GM21723 (cell line): ENCODE results near the gene DBH.

Experiments
- ATAC-seq: cut with Tn5 transposase; IDR thresholded peaks from one replicate; pipeline ENCODE4 v1.9.1; 2021; ENCODE audit warnings: mild to moderate bottlenecking, moderate library complexity; ENCODE audit not compliant: unreplicated experiment

The DBH gene

DNA sequence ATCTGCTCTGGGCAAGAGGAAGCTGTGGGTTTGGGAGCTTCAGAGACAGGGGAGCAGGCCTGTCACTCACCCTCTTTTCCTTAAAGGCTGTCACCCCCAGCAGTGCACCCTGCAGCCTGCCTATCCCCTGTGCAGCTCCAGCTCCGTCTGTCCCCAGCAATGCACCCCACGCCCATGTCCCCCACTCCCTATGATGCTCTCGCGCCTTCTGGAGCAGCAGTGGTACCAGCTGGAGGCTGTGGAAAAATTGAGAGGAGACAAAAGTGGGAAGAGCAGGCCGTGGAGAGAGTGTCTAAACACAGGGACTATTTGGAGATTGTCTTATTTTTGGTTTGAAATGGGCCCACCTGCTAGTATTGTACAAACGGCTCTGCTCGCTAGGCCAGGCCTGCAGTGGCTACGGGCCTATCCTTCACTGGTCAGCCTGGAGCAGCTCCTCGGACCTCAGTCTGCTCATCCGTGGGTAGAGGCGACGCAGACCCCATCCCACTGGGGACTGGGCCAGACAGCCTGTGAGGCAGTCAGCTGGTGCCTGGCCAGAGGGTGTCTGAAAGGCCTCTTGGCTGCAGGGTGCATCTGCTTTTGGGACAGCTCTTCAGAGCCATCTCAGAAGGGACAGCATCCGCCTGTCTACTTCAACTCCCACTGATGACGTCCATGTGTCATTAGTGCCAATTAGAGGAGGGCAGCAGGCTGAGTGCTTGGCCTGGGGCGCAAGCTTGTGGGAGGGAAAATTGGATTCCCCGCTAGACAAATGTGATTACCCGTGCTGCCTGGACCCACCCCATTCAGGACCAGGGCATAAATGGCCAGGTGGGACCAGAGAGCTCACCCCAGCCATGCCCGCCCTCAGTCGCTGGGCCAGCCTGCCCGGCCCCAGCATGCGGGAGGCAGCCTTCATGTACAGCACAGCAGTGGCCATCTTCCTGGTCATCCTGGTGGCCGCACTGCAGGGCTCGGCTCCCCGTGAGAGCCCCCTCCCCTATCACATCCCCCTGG, at the start of gene DBH:
TSS of gene DBH (plus strand) at position 831 of the 999 bp plus-strand sequence. CDS start at position 840, 9 bp downstream.
- no peak for ATAC-seq

DNA sequence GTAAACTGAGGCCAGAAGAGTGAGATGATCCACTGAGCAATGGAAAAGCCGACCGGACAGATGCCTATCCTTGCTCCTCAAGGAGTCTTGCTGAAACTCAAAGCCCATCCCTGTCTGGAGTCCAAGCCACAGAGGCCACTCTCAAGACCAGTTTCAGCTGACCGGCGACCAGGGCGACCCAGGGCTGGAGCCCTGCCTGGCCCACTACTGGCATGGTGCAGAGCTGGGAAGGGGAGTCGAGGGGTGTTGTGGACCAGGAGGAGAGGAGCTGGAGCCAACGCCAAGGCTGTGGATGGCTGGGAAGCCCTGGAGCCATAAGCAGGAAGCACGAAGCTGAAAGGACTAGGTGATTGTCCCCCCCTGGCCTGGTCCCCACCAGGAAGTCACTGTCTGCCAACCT, 49.1 kb upstream of the DBH start:
- no peak for ATAC-seq

DNA sequence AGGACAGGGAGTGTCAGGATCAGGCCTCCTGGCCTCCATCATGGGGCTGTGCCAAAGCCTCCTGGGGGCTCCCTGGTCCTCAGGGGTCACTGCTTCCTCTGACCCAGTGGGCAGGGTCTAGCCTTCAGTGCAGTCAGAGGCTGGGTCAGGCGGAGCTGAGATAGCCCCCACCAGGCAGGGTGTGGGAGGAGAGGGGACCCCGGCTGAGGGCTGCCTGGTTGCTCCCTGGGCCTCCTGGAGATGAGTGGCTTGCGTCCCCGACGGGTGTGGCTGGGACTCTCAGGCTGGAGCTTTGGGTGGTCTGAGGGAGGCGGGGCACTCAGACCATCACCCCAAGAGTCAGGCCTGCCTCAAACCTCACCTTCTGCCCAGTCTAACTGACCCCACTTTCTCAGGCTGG, 48.7 kb upstream of the DBH start:
- ATAC-seq = no peak

GRCh38 chr9:133589454-133590227, 46.5 kb upstream of the DBH start:
- ATAC-seq = no peak

DNA sequence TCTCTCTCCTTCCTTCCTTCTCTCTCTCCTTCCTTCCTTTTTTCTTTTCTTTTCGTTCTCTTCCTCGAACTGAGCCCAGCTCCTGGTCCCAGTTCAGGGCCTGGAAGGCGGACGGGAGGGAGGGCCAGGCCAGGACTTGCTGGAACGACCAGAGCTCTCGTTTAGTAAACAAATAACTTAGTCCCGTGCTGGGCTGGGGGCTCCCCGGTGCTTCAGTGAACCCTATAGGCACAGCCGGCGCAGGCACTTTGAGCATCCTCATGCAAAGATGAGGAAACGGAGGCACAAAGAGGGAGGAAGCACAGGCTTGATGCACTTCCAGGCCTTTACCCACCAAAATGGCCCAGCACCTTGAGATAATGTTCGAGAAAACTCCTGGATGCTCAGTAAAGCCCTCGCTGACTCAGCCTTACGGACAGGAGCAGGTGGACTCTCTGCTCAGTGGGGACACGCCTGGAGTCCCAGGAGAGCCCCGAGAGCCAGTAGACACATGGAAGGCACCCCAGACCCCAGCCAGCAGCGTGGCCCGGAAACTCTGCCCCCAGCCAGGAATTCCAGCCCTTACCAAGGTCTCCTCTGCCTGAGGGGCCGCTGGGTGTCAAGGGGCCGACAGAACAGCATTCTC, 45.8 kb upstream of the DBH start:
- ATAC-seq = no peak

- ATAC-seq = no peak
Observed at GRCh38 chr9:133591116-133591910, 44.9 kb upstream of the DBH start.

DNA sequence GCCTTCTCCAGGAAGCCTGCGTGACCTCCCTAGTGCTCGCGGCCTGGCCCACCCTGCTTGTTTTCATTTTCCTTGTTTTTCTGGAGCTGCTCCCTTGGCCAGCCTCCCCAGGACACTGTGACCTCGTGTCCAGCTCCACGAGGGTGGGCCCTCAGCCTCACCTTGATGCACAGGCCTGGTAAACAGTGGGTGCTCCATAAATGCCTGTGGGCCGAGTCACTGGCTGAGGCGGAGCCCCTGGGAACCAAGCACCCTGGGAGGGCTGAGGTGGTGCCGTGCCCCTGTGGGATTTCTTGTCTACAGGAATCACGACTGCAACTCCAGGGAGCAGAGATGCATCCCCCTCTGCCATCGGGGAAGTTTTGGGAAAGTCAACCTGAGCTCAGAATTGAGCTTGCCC, 44.2 kb upstream of the DBH start:
- no peak for ATAC-seq

DNA sequence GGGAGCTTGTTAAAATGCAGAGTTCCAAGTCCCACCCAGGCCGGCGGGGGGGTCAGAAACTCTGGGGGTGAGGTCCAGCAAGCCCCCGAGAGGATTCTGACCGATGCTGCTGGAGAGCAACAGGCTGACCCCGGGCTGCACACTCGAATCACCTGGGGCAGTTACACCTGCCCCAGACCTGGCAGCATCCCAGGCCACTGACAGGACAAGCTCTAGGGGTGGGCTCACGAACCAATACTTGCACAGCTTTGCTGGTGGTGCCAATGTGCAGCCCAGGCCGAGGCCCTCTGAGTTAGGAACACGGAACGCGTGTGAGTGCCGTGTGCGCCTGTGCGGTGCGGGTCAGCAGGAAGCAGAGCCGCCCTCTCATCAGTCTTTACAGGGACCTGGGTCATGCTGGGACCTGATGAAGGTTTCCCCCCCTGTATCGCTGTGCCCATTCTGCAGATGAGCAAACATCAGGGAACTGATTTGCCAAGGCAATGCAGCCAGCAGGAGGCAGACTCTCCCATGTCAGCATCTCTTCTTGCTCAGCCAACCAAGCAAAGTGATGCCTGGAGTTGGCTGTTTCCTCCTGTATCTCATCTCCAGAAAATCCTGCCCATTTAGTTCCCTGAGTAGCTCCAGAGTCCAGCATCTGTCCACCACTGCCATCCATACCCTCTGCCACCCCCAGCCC, 43.3 kb upstream of the DBH start:
- no peak for ATAC-seq

- no peak for ATAC-seq
Observed at GRCh38 chr9:133593587-133594253, 42.4 kb upstream of the DBH start.

DNA sequence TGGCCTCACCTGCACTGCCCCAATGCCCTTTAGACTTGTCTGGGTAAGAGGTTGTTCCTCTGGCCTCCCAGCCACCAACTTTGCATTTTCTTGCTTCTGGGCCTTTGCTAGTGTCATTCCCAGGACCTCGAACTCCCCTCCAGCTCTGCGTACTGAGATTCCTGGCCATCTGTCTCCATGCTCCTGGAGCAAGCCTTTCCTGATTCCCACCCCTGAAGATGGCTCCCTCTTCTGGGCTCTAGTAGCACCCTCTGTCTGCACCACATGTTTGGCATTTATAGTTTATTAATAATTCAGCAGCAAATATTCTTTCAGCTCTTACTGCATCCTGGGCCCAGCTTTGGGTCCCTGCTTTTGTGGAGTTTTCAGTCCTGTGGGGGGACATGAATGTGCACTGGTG, 41.9 kb upstream of the DBH start:
- ATAC-seq = no peak

DNA sequence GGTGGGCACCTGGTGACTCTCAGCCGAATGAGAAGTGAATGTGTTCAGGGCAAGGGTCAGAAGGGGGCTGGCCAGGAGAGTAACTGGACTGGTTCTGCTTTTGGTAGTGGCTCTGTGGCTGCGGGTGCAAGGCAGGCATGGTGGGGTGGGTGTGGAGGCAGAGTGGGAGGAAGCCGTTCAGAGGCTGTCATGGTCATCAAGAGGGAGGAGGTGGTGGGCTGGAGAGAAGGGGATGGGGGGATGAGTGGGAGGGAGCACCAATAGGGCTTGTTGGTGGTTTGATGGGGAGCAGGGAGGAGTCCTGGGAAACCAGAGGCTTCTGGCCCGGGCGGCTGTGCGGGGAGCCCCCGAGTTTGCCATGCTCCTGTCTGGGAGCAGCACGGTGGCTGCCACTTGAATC, 40.3 kb upstream of the DBH start:
- no peak for ATAC-seq

DNA sequence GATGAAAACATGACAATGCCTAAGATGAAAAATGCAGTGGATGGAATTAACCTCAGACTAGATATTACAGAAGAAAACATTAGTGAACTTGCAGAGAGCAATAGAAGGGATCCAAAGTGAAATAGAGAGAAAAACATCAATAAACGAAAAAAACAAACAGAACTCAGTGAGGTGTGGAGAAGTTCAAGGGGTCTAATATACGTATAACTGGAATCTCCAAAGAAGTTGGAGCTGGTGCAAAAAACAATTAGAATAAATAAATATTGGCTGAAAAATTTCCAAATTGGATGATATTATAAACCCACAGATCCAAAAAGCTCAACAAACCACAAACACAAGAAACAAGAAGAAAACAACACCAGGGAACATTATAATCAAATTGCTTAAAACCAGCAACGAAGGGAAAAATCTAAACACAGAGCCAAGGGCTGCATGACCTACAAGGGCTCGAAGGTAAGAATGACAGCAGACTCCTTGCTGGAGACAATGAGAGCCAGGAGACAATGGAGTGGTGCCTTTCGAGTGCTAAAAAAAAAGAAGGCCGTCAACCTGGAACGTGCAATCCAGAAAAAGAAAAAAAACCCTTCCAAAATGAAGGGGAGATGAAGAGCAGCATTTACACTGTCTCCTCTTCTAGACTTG, 38.7 kb upstream of the DBH start:
- ATAC-seq = no peak

DNA sequence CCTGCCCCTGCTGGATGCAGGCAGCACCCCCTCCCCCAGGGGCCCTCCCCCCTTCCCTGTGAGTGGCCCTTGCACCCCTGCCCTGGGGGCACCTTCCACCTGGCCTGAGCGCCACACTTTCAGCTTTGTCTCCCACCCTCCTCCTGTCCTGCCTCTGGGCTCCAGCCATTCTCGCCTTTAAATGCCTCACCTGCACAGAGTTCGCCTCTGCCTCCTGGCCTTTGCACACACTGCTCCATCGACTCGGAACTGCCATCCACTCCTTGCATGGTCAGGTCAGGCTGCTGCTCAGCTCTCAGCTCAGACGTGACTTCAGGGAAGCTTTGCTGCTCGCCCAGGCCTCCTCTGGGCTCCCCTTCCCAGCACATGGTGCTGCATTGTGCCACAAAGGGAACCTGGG, 37.2 kb upstream of the DBH start:
- ATAC-seq = no peak

DNA sequence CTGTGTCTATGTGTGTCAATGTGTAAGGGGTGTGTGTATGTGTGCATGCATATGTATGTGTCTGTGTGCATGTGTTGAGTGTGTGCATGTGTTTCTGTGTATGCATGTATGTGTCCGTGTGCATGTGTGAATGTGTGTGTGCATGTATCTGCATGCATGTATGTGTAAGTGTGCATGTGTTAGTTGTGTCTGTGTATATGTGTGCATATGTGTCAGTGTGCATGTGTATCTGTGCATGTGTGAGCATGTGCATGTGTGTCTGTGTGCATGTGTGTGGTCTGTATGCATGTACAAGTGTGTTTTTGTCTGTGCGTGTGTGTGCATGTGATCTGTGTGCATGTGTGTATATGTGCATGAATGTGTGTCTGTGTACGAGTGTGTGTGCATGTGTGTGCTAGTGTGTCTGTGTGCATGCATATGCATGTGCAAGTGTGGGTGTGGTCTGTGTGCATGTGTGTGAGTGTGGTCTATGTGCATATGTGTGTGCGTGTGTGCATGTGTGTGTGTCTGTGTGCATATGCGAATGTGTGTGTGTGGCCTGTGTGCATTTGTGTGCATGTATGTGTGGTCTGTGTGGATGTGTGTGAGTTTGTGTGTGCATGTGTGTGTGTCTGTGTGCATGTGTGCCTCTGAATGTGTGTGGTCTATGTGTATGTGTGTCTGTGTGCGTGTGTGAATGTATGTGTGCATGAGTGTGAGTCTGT, 36.5 kb upstream of the DBH start:
- ATAC-seq = no peak

DNA sequence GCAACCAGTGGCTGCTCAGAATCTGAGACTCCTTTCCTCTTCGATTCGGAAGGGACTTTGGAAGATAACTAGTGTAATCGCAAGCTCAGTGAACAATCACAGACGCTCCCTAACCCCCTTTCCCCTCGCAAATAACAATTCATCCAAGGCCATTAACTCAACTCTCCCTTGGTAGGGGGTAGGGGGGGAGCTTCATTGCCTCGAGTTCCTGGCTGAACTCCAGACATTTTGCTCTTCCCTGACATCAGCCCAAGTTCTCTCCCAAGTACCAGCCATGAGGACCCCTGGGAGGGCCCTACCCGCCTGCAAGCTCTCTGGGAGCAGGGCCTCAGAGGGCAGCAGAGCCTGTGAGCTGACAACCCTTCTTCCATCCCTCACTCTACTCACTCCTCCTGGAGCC, 35.4 kb upstream of the DBH start:
- no peak for ATAC-seq

GRCh38 chr9:133601746-133602145, 34.4 kb upstream of the DBH start:
- no peak for ATAC-seq

DNA sequence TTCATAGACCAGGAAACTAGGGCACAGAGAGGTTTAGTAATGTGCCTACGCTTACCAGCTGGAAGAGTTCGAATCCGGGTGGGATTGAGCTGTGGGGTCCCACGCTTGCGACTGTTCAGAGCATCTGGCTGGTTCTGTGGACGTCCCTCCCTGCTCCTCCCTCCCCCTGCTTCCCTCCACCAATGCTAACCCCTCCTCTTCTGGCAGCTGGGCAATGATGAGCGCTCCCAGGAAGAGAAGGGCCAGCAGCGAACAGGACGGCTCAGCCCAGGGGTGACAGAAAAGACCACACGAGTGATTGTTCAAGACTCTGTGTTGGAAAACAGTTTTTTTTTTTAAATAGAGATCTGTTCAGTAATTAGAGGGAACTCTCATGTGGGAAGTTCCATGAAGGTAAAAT, 33.9 kb upstream of the DBH start:
- no peak for ATAC-seq

- no peak for ATAC-seq
Observed at GRCh38 chr9:133603135-133603927, 32.8 kb upstream of the DBH start.
